SJCRH30 (cell line): ENCODE data around the gene PROCR. TPM values are rescaled to one million over a fixed set of nuclear protein-coding genes. Genes with fewer than 3 reads are reported as not detected.

ENCODE experiments used
- total RNA-seq: library from RNA; depleted of rRNA; stranded (reverse); fragments of >200 nt; shearing (Covaris generic); gene quantifications from 2 replicates; pipeline ENCODE4 v1.2.3, GENCODE V29; 2014; rRNA removed

PROCR gene
- total RNA-seq, 1 experiment from 2014 or later, result 9.0 TPM

Other genes with a start within 250 kb of the PROCR start
- 52.8 and 53.8 TPM in 2 replicates for gene GSS, start 216.3 kb upstream of the PROCR start, total RNA-seq
- gene MYH7B, start 216.2 kb upstream of the PROCR start, total RNA-seq, result 0.02 and 0.10 TPM in 2 replicates
- gene TRPC4AP, start 79.3 kb upstream of the PROCR start, total RNA-seq, result 67.0 and 68.9 TPM in 2 replicates
- gene EDEM2, start 24.7 kb upstream of the PROCR start, total RNA-seq, result 19.2 and 19.4 TPM in 2 replicates
- gene MMP24, start 54.6 kb downstream of the PROCR start, total RNA-seq, result not detected in 2 replicates
- gene MMP24OS, start 106.0 kb downstream of the PROCR start, total RNA-seq, result 19.6 and 20.4 TPM in 2 replicates
- gene EIF6, start 112.7 kb downstream of the PROCR start, total RNA-seq, result 142 and 157 TPM in 2 replicates
- gene FAM83C, start 120.4 kb downstream of the PROCR start, total RNA-seq, result 0.10 TPM in 1 of 2 replicates, not detected in the other
- gene UQCC1, start 239.9 kb downstream of the PROCR start, total RNA-seq, result 53.8 and 54.1 TPM in 2 replicates